ENCODE measurements around the gene LRP1B.

DNA sequence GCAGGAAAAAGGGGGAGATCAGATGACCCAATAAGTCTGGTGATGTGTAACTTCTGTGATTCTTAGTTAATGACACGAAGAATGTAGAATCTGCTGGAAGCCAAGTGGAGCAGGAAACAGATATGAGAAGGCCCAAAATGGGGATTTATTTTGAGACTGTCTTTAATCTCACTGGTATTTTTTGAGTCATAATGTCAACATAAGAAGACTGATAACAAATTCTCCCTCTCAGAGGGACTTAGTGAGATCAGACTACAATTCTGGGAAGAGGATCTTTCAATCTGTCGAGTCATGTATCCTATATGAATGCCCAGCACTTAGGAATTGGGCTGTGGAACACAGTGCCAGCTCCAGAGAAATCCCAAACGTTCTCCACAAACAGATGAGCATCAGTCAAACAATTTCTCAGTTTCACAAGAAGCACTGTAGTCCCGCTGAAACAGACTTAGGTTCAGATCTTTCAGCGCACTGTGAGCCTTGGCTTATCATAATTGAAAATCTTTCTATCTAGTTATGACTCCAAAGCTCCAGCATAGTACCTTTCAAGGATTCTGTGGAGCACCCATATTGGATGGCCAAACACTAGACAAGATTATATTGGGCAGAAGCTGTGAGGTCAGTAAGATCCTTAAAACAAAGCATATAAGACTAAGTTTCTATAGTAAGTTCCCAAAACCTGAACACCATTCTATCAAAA is 738.2 kb downstream of the LRP1B start:
- TF ChIP-seq EZH2 (IDR thresholded peaks at IDR 0.05; ENCODE audit: borderline replicate concordance, low read length), result no peak
- TF ChIP-seq, protein P1, sequence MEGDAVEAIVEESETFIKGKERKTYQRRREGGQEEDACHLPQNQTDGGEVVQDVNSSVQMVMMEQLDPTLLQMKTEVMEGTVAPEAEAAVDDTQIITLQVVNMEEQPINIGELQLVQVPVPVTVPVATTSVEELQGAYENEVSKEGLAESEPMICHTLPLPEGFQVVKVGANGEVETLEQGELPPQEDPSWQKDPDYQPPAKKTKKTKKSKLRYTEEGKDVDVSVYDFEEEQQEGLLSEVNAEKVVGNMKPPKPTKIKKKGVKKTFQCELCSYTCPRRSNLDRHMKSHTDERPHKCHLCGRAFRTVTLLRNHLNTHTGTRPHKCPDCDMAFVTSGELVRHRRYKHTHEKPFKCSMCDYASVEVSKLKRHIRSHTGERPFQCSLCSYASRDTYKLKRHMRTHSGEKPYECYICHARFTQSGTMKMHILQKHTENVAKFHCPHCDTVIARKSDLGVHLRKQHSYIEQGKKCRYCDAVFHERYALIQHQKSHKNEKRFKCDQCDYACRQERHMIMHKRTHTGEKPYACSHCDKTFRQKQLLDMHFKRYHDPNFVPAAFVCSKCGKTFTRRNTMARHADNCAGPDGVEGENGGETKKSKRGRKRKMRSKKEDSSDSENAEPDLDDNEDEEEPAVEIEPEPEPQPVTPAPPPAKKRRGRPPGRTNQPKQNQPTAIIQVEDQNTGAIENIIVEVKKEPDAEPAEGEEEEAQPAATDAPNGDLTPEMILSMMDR (IDR thresholded peaks at IDR 0.05; ENCODE audit: low read length), result no peak
